AG04450 (cell line): ENCODE results near the gene SLC36A4. TPM values are rescaled to one million over a fixed set of nuclear protein-coding genes. Genes with fewer than 3 reads are reported as not detected.
A peak's percentile ranks its signal among the peaks of the same experiment; 100 is the strongest.
"Not testable (repeated sequence)": the region's sequence is repeated elsewhere in the genome, so short reads cannot be mapped to it uniquely, and the experiment has no call there.

Experiments used
- CTCF ChIA-PET: fragments of 300-600, 350-600 bp; formaldehyde crosslinking; extraction: SDS; loops from one replicate; lab custom pipeline; 2022; ENCODE audit warnings: antibody characterized with exemption, inconsistent platforms; lab: Charles Lee
- POLR2A ChIA-PET: fragments of 350-600 bp; formaldehyde crosslinking; extraction: SDS; loops from one replicate; lab custom pipeline; 2021; ENCODE audit warnings: antibody characterized with exemption, inconsistent platforms; lab: Yijun Ruan, JAX
- DNase-seq: peaks from one replicate; pipeline ENCODE4 v3.0.0-alpha.2; 2011; ENCODE audit warnings: low read depth, low spot score
- H3K27ac ChIP-seq: one replicate; pipeline ENCODE4 v1.5.1; 2012; ENCODE audit warnings: low read depth, low read length, control low read depth
- H3K27me3 ChIP-seq: one replicate; pipeline ENCODE4 v1.6.0; 2012; ENCODE audit warnings: low read length; ENCODE audit not compliant: control insufficient read depth, insufficient read depth
- H3K4me3 ChIP-seq: 2 replicates; pipeline ENCODE4 v1.5.1; 2011; ENCODE audit warnings: mild to moderate bottlenecking, low read depth, low read length, control low read depth
- H3K9me3 ChIP-seq: 2 replicates; pipeline ENCODE4 v1.5.1; 2012; ENCODE audit warnings: low read length; ENCODE audit not compliant: control insufficient read depth, insufficient read depth
- CTCF ChIP-seq: IDR thresholded peaks from 2 replicates; pipeline ENCODE4 v1.5.1; 2011; ENCODE audit warnings: low read depth, low read length, control low read depth, inconsistent platforms
- polyA plus RNA-seq: library from polyadenylated mRNA; depleted of rRNA; stranded (reverse); fragments of >200 nt; gene quantifications from 2 replicates; pipeline ENCODE4 v1.2.3, GENCODE V29; 2011

SLC36A4 gene
- polyA plus RNA-seq, 1 experiment: 17.7 TPM

- no peak for DNase-seq
- TF ChIP-seq CTCF: no peak
- CTCF ChIA-PET: interaction anchor here (0.7 kb wide), 1 partner anchor 14 kb away, joined by 5 read pairs; no protein-coding TSS in a partner anchor
- POLR2A ChIA-PET: no interaction called here
- peaks cover 4% of the 10 kb centered on the region; the same call in 1 of the 2 replicates for H3K9me3 ChIP-seq
- no peak overlapping the region for H3K4me3 ChIP-seq
- no peak overlapping the region for H3K27ac ChIP-seq
- no peaks in the 10 kb centered on the region for H3K27me3 ChIP-seq
Observed at GRCh38 chr11:93188726-93189125, 9.1 kb downstream of the SLC36A4 start.

GRCh38 chr11:93187290-93187689 lies 10.5 kb downstream of the SLC36A4 start:
- H3K9me3 ChIP-seq: peaks cover 4% of the 10 kb centered on the region; the same call in 1 of the 2 replicates
- no peaks in the 10 kb centered on the region for H3K27me3 ChIP-seq
- ChIA-PET POLR2A (no interaction called here), CTCF (no interaction called here)
- TF ChIP-seq CTCF: no peak
- H3K4me3 ChIP-seq: no peak overlapping the region
- no peak overlapping the region for H3K27ac ChIP-seq
- DNase-seq: no peak

GRCh38 chr11:93177891-93178290 lies 19.9 kb downstream of the SLC36A4 start:
- peaks cover 11% of the 10 kb centered on the region for H3K9me3 ChIP-seq
- H3K4me3 ChIP-seq, DNase-seq, POLR2A ChIA-PET, H3K27me3 ChIP-seq, H3K27ac ChIP-seq: not testable (repeated sequence)
- CTCF ChIA-PET: interaction anchor here (1.0 kb wide), 1 partner anchor 8 kb away, joined by 3 read pairs; no protein-coding TSS in a partner anchor

GRCh38 chr11:93169950-93170561 lies 27.7 kb downstream of the SLC36A4 start:
- CTCF ChIA-PET: interaction anchor here (0.6 to 2.8 kb wide), 26 partner anchors 8 to 254 kb away, joined by 3 to 77 read pairs (median 4); partner anchors contain the start of gene SLC36A4
- H3K27ac ChIP-seq: no peak overlapping the region
- H3K4me3 ChIP-seq: no peak overlapping the region
- POLR2A ChIA-PET: no interaction called here
- H3K9me3 ChIP-seq: no peaks in the 10 kb centered on the region
- H3K27me3 ChIP-seq: no peaks in the 10 kb centered on the region
- peak; percentile 13 for DNase-seq
- TF ChIP-seq CTCF: peak; percentile 64

GRCh38 chr11:93169143-93169542 lies 28.6 kb downstream of the SLC36A4 start:
- H3K27me3 ChIP-seq: no peaks in the 10 kb centered on the region
- ChIA-PET POLR2A (no interaction called here), CTCF (interaction anchor here (1.0 to 2.8 kb wide), 14 partner anchors 8 to 239 kb away, joined by 3 to 77 read pairs (median 6); partner anchors contain the start of gene SLC36A4)
- TF ChIP-seq CTCF: no peak
- no peak for DNase-seq
- H3K9me3 ChIP-seq: no peaks in the 10 kb centered on the region
- no peak overlapping the region for H3K4me3 ChIP-seq
- no peak overlapping the region for H3K27ac ChIP-seq
